HepG2 (cell line): ENCODE data around the gene ARPC1B. TPM values are rescaled to one million over a fixed set of nuclear protein-coding genes. Genes with fewer than 3 reads are reported as not detected.

ENCODE experiments used
- HCFC1 ChIP-seq: fragments of 150-350 bp; IDR thresholded peaks from 2 replicates; pipeline ENCODE4 v1.6.1; 2014; ENCODE audit warnings: low read depth, low read length
- HDAC2 ChIP-seq: sonication (generic); formaldehyde crosslinking; IDR thresholded peaks from 2 replicates; pipeline ENCODE4 v1.4.0; 2020; ENCODE audit warnings: missing genetic modification reagents
- HNRNPK ChIP-seq: fragments of 200-400 bp; formaldehyde crosslinking; IDR thresholded peaks from 2 replicates; pipeline ENCODE4 v1.6.1; 2018; ENCODE audit warnings: low read length, low read depth, moderate library complexity, mild to moderate bottlenecking; ENCODE audit not compliant: poor library complexity, severe bottlenecking
- KLF9 ChIP-seq: IDR thresholded peaks from 2 replicates; pipeline ENCODE4 v1.6.1; 2016; ENCODE audit warnings: low read depth
- NFE2L2 ChIP-seq: fragments of 150-350 bp; IDR thresholded peaks from 2 replicates; pipeline ENCODE4 v1.6.1; 2014; ENCODE audit warnings: low read length
- PHF20 ChIP-seq: sonication (generic); formaldehyde crosslinking; IDR thresholded peaks from 2 replicates; pipeline ENCODE4 v1.5.0; 2020; ENCODE audit warnings: mild to moderate bottlenecking, missing genetic modification reagents
- PRMT3 ChIP-seq: sonication (generic); formaldehyde crosslinking; IDR thresholded peaks from 2 replicates; pipeline ENCODE4 v1.8.1; 2022; ENCODE audit warnings: low read depth, mild to moderate bottlenecking, moderate library complexity, missing genetic modification reagents, borderline replicate concordance
- SMC3 ChIP-seq: IDR thresholded peaks from 2 replicates; pipeline ENCODE4 v1.6.1; 2011; ENCODE audit warnings: low read length, improper control_type of control experiment
- ZFP36 ChIP-seq: fragments of 150-350 bp; IDR thresholded peaks from 2 replicates; pipeline ENCODE4 v1.6.1; 2018; ENCODE audit warnings: borderline replicate concordance, low read length, low read depth; ENCODE audit not compliant: partially characterized antibody
- ZNF121 ChIP-seq: sonication (generic); formaldehyde crosslinking; IDR thresholded peaks from 2 replicates; pipeline ENCODE4 v1.5.0; 2020; ENCODE audit warnings: mild to moderate bottlenecking, missing genetic modification reagents
- ZNF17 ChIP-seq: sonication (generic); formaldehyde crosslinking; IDR thresholded peaks from 2 replicates; pipeline ENCODE4 v1.5.0; 2020; ENCODE audit warnings: mild to moderate bottlenecking, missing genetic modification reagents
- ZNF552 ChIP-seq: sonication (generic); formaldehyde crosslinking; IDR thresholded peaks from 2 replicates; pipeline ENCODE4 v1.9.0; 2022; ENCODE audit warnings: missing genetic modification reagents, mild to moderate bottlenecking, borderline replicate concordance
- ZNF703 ChIP-seq: sonication (generic); formaldehyde crosslinking; IDR thresholded peaks from 2 replicates; pipeline ENCODE4 v1.5.1; 2020; ENCODE audit warnings: missing genetic modification reagents, mild to moderate bottlenecking, moderate library complexity, borderline replicate concordance
- ZNF83 ChIP-seq: sonication (generic); formaldehyde crosslinking; IDR thresholded peaks from 2 replicates; pipeline ENCODE4 v1.4.0; 2020; ENCODE audit warnings: missing genetic modification reagents, mild to moderate bottlenecking, borderline replicate concordance
- ZSCAN12 ChIP-seq: sonication (generic); formaldehyde crosslinking; IDR thresholded peaks from 2 replicates; pipeline ENCODE4 v1.9.0; 2021; ENCODE audit warnings: mild to moderate bottlenecking, missing genetic modification reagents
- polyA plus RNA-seq, 8 experiments: library from polyadenylated mRNA; depleted of rRNA in 3 of 8; stranded (reverse) in 7 of 8; unstranded in 1 of 8; fragments of >200 nt; fragmentation: Illumina TruSeq in 4 of 8; extraction: Trizol in 4 of 8; gene quantifications; 2 replicates each; pipeline versions ENCODE4 v1.2.1 to v1.2.3, GENCODE V29; 2011 to 2016; ENCODE audit warnings: low read depth in 4 of 8, missing spikeins in 1 of 8, mixed read lengths in 1 of 8; ENCODE audit not compliant: insufficient read depth in 1 of 8
- total RNA-seq, 5 experiments: library from RNA; depleted of rRNA; stranded (reverse); fragments of >200 nt; fragmentation: Illumina TruSeq; extraction: Trizol; gene quantifications; 2 replicates each; pipeline ENCODE4 v1.2.3, GENCODE V29; 2016; ENCODE audit warnings: low read depth in 1 of 5
- TF ChIP-seq, protein P1 (sequence below): sonication (generic); formaldehyde crosslinking; IDR thresholded peaks from 2 replicates; pipeline ENCODE4 v1.4.0; 2020; ENCODE audit warnings: low read depth, mild to moderate bottlenecking, missing genetic modification reagents
- TF ChIP-seq, protein P2 (sequence below): sonication (generic); formaldehyde crosslinking; IDR thresholded peaks from 2 replicates; pipeline ENCODE4 v1.4.0; 2020; ENCODE audit warnings: missing genetic modification reagents
- TF ChIP-seq, protein P3 (sequence below): sonication (generic); formaldehyde crosslinking; IDR thresholded peaks from 2 replicates; pipeline ENCODE4 v1.5.0; 2020; ENCODE audit warnings: missing genetic modification reagents, mild to moderate bottlenecking, borderline replicate concordance
- TF ChIP-seq, protein P4 (sequence below): sonication (generic); formaldehyde crosslinking; IDR thresholded peaks from 2 replicates; pipeline ENCODE4 v1.4.0; 2020; ENCODE audit warnings: missing genetic modification reagents, borderline replicate concordance
- TF ChIP-seq, protein P5 (sequence below): sonication (generic); formaldehyde crosslinking; IDR thresholded peaks from 2 replicates; pipeline ENCODE4 v1.8.0; 2022; ENCODE audit warnings: mild to moderate bottlenecking, missing genetic modification reagents, borderline replicate concordance
- TF ChIP-seq, protein P6 (sequence below): sonication (generic); formaldehyde crosslinking; IDR thresholded peaks from 2 replicates; pipeline ENCODE4 v1.4.0; 2020; ENCODE audit warnings: mild to moderate bottlenecking, missing genetic modification reagents

Gene ARPC1B
- total and polyA plus RNA-seq, 2 of the 13 experiments (the other 11 are each of a cell fraction or from before 2014, with no cell fraction given) = 72.9 to 89.1 TPM

DNA sequence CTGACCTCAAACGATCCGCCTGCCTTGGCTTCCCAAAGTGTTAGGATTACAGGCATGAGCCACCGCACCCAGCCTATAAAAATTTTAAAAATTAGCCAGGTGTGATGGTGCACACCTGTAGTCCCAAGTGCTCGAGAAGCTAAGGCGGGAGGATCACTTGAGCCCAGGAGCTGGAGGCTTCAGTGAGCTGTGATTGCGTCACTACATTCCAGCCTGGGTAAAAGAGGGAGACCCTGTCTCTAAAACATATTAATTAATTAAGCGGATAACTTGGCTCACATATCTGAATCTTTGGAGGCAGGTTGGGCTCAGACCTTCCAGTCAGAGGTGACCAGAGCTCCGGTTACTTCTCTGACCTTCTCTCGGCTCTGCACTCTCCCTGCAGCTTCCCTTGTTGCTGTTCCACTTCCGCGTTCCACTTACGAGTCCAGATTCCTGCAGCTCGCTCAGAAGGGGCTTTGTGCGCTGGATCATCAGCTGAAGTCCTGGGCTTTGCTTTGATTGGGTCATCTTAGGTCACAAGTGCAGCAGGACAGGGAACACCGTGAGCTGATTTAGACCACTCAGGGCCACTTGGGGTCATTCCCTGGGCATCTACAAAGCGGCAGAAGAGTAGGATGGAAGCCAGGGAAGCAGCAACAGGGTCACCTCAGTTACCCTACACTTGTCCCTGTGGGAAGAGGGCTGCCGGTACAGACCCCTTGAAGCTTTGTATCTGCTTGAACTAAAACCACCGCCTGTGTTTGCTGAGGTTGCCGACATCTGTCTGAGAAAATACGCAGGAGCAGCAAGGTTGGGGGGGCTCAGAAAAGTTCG is 2.0 kb upstream of the ARPC1B start (continued):
- TF ChIP-seq, protein P1, sequence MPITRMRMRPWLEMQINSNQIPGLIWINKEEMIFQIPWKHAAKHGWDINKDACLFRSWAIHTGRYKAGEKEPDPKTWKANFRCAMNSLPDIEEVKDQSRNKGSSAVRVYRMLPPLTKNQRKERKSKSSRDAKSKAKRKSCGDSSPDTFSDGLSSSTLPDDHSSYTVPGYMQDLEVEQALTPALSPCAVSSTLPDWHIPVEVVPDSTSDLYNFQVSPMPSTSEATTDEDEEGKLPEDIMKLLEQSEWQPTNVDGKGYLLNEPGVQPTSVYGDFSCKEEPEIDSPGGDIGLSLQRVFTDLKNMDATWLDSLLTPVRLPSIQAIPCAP = no peak
- TF ChIP-seq ZNF552 (no peak), PHF20 (CRISPR knock-in tag) (peak; percentile 78), HNRNPK (no peak), ZNF121 (CRISPR knock-in tag) (no peak), NFE2L2 (no peak), ZNF83 (CRISPR knock-in tag) (no peak), ZSCAN12 (CRISPR knock-in tag) (no peak), PRMT3 (CRISPR knock-in tag) (no peak), ZNF17 (CRISPR knock-in tag) (no peak), HCFC1 (no peak), ZNF703 (CRISPR knock-in tag) (no peak), ZFP36 (no peak), HDAC2 (CRISPR knock-in tag) (peak; percentile 86), SMC3 (no peak), KLF9 (CRISPR knock-in tag) (no peak)
- TF ChIP-seq, protein P2, sequence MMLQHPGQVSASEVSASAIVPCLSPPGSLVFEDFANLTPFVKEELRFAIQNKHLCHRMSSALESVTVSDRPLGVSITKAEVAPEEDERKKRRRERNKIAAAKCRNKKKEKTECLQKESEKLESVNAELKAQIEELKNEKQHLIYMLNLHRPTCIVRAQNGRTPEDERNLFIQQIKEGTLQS (CRISPR knock-in tag) = peak; percentile 73
- TF ChIP-seq, protein P3, sequence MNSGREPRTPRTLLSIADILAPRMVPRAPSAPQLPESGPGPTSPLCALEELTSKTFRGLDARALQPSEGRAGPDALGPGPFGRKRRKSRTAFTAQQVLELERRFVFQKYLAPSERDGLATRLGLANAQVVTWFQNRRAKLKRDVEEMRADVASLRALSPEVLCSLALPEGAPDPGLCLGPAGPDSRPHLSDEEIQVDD = no peak
- TF ChIP-seq, protein P4, sequence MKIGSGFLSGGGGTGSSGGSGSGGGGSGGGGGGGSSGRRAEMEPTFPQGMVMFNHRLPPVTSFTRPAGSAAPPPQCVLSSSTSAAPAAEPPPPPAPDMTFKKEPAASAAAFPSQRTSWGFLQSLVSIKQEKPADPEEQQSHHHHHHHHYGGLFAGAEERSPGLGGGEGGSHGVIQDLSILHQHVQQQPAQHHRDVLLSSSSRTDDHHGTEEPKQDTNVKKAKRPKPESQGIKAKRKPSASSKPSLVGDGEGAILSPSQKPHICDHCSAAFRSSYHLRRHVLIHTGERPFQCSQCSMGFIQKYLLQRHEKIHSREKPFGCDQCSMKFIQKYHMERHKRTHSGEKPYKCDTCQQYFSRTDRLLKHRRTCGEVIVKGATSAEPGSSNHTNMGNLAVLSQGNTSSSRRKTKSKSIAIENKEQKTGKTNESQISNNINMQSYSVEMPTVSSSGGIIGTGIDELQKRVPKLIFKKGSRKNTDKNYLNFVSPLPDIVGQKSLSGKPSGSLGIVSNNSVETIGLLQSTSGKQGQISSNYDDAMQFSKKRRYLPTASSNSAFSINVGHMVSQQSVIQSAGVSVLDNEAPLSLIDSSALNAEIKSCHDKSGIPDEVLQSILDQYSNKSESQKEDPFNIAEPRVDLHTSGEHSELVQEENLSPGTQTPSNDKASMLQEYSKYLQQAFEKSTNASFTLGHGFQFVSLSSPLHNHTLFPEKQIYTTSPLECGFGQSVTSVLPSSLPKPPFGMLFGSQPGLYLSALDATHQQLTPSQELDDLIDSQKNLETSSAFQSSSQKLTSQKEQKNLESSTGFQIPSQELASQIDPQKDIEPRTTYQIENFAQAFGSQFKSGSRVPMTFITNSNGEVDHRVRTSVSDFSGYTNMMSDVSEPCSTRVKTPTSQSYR = no peak
- TF ChIP-seq, protein P5, sequence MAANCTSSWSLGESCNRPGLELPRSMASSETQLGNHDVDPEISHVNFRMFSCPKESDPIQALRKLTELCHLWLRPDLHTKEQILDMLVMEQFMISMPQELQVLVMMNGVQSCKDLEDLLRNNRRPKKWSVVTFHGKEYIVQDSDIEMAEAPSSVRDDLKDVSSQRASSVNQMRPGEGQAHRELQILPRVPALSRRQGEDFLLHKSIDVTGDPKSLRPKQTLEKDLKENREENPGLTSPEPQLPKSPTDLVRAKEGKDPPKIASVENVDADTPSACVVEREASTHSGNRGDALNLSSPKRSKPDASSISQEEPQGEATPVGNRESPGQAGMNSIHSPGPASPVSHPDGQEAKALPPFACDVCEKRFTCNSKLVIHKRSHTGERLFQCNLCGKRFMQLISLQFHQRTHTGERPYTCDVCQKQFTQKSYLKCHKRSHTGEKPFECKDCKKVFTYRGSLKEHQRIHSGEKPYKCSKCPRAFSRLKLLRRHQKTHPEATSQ (CRISPR knock-in tag) = no peak
- TF ChIP-seq, protein P6, sequence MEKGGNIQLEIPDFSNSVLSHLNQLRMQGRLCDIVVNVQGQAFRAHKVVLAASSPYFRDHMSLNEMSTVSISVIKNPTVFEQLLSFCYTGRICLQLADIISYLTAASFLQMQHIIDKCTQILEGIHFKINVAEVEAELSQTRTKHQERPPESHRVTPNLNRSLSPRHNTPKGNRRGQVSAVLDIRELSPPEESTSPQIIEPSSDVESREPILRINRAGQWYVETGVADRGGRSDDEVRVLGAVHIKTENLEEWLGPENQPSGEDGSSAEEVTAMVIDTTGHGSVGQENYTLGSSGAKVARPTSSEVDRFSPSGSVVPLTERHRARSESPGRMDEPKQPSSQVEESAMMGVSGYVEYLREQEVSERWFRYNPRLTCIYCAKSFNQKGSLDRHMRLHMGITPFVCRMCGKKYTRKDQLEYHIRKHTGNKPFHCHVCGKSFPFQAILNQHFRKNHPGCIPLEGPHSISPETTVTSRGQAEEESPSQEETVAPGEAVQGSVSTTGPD (CRISPR knock-in tag) = no peak
